NCI-H748 treated with DMSO at 0.1 percent for 48 hours (cell line): ENCODE measurements around the gene PRKCE.
"Not testable (repeated sequence)": the region's sequence is repeated elsewhere in the genome, so short reads cannot be mapped to it uniquely, and the experiment has no call there.

Experiments used
- DNase-seq: peaks from one replicate; lab custom pipeline; 2025; lab: John Stamatoyannopoulos, UW

PRKCE gene

GRCh38 chr2:45669032-45669486, 17.6 kb downstream of the PRKCE start:
- no peak for DNase-seq

GRCh38 chr2:45670646-45671045, 19.2 kb downstream of the PRKCE start:
- DNase-seq: no peak

GRCh38 chr2:45672138-45672537, 20.7 kb downstream of the PRKCE start:
- DNase-seq: no peak

- no peak for DNase-seq
These were observed 22.8 kb downstream of the PRKCE start for GRCh38 chr2:45674035-45674816.

DNA sequence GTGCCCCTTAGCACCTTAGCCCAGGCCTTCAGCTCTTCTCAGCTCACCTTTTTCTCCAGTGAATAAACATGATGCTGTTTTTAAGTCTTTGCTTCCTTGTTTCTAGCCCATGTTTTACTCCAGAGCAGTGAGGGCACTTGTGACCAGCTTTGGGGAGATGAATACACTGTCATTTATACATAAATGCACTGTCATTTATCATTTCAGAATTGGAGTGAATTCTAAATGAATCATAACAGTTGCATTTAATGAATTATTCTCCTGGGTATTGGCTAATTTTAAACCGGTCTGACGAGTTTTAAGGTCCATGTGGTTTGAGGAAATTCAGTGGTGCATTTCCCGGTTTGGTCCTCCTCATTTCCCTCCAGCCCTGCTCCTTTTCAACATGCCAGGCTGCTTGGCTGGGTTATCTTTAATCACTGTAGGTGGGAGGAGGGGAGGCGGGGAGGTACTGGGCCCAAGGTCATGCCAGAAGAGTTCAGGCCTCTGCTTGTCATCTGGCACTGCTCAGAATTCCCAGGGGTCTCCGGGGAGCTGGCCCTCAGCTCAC, 23.9 kb downstream of the PRKCE start:
- peak; percentile 48 for DNase-seq

DNA sequence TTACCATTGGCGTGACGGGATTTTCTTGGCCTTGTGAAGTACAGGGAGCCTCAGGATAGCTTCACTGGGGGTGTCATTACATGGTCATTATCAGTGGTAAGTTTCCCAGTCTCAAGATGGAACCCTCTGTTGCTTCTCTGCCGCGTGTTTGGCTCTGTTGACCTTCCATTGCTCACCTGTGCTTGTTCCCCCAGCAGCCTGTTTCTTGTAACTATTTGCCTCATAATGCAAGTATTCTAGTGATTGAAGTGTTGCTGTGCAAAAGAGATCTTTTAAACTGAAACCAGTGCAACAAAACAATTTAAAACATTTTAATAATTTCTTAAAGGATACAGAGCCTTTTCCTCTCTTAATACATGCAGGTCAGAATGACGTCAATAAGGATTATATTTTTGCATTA, 24.6 kb downstream of the PRKCE start:
- no peak for DNase-seq

DNA sequence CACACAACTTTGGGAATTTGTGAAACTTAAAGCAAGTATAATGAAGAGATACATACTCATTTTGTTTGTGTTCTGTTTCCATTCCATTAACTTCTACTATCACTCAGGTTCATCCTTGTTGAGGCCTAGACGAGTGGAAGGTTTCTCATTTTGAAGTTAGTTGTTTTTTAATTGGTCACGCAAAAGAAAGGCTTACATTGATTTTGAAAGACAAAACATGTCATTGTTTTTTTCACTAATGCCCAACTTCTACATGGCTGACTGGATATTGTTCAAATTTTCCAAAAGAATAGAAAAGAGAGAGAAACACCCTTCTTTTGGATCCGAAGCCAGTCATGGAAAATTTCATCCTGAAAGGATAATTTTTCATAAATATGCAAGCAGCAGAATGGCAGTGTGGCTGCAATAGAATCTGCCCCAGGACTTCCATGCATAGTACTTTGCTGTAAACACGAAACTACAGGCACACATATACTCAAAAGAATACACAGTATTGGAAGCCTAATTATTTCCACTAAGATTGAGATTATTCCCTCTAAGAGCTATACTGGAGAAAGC, 27.4 kb downstream of the PRKCE start:
- no peak for DNase-seq

DNA sequence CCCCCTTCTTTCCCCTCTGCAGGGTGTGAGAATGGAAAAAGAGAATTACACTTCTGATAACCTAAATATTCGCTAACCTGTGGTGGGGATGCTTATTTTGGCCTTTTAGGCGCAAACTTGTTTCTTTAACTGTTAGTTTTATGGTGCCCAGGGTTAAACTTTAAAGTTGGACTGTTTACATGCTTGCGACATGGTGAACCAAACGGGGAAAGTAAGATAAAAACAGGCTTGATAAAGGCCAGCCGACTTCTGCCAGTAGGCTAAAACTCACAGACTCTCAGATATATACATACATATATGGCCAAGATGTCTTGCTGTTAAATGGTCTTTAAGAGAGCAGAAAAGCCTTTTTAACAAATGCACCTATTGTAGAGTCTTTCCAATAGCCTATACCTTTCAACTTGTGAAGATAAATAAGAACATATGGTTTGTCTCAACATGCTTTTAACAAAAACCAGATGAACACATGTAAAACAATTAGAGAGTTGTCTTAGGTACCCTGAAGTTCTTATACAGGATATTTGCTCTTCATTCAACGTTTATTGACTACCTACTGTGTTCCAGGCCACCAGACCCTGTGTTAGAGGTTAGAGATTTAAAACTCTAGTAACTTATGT, 29.0 kb downstream of the PRKCE start:
- no peak for DNase-seq

GRCh38 chr2:45681675-45682074, 30.2 kb downstream of the PRKCE start:
- no peak for DNase-seq

- no peak for DNase-seq
These were observed 31.8 kb downstream of the PRKCE start for GRCh38 chr2:45683292-45683691.

GRCh38 chr2:45684756-45685155, 33.3 kb downstream of the PRKCE start:
- no peak for DNase-seq

GRCh38 chr2:45685260-45685659, 33.8 kb downstream of the PRKCE start:
- no peak for DNase-seq

DNA sequence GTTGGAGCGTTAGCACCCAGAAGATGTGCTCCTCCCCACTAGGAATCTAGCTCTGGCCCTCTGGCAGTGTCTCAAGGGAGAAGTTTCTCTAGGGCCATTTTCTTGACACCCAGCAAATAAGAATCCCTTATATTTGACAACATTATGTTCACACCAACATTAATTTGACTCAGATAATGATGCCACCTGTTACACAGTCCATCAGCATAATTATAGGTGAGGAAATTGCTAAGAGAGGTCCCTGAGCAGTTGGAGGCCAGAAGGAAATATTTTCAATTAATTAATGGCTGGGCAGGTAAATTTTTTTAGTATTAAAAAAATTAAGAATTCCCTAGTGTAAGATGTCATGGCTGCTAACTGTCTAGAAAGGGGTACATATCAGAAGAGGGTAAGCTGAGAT, 36.5 kb downstream of the PRKCE start:
- DNase-seq: no peak

DNA sequence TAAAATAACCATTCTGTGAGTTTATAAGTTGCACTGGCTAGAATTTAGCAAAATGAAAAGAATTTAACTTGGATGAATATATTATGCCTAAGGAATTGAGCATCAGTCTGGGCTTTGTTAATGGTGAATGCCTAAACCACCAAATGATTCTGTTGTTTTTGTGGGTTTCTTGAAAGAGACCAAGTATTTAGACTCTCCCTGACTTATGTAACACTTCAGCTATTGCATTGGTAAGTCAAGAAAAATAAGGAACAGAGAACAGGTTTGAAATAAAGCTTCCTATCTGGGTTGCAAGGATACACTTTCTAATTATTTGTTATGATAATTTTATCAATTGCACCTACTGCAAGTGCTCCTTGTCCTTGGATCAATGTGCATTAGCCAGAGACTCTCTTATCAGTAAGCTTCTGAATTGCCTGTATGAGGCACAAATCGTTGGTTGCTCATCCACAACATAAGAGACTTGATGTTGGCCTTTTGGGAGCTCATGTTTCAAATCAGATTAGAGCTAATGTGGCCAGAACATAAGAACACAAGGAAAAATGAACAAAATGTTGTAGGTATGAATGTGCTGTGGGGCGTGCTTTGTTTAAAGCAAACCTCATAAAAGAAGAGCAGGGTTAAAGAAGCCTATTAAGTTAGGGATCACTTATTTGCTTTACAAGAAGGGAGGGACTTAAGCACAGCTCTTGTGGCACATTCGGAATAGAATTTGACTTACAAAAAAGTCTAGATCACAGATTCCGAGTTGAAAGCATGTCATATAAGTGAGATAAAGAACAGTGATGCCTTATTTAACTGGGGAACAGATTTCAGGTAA, 37.2 kb downstream of the PRKCE start:
- no peak for DNase-seq

DNA sequence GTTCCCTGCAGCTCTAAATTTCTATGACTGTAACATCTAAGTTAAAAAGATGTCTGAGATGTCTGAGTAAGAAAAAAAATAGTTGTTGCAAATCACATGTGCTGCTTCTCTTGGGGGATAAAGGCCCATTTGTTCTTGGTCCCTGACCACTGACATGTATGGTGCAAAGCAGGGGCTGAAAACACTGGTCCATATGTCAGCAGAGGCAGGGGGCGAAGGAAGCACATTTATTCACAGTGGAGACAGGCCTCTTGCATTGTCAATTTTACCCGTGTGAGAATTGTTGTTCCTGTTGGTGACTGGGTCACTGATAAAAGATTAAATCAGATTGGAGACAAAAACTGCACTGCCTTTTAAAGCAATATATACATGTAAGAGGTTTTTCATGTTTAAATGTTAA, 38.8 kb downstream of the PRKCE start:
- DNase-seq: no peak

GRCh38 chr2:45691171-45691999, 39.9 kb downstream of the PRKCE start:
- no peak for DNase-seq

- DNase-seq: no peak
These were observed 41.1 kb downstream of the PRKCE start for GRCh38 chr2:45692566-45692965.

GRCh38 chr2:45695480-45696007, 44.1 kb downstream of the PRKCE start:
- not testable (repeated sequence) for DNase-seq

DNA sequence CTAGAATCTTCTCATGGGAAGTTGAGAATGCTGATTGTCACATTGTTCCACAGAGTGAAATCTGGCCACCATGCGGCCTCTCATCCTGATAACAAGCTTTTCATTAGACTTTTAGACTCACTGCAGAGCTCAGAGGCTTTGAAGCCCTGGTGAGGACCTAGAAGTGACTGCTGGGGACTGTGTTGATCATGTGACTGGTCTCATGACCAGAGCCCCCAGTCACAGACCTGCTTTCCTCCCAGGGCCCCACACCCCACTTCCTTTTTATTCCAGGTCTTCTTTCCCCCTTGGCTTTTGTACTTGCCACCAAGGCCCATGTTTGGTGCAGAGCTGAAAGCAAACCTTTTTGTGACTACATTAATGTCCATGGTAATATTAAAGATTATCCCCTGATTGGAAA, 45.2 kb downstream of the PRKCE start:
- no peak for DNase-seq

DNA sequence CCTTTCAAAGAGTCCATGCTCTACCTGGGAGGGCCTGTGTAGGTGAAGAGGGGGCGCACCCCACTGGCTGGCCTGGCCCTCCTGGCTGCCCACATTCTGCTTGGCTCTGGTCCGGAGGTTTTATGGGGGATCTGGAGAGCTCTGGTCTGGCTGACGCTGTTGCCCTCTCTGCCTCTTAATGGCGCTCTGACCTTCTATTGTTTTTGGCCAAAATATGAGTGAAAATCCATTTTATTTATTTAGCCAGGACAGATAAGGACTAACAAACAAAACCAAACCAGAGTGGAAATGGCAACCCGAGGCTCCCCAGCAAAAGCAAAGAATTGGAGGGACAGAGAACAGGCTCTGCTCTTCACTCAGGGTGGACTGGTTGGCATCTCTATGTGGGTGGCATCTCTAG, 45.7 kb downstream of the PRKCE start:
- no peak for DNase-seq

DNA sequence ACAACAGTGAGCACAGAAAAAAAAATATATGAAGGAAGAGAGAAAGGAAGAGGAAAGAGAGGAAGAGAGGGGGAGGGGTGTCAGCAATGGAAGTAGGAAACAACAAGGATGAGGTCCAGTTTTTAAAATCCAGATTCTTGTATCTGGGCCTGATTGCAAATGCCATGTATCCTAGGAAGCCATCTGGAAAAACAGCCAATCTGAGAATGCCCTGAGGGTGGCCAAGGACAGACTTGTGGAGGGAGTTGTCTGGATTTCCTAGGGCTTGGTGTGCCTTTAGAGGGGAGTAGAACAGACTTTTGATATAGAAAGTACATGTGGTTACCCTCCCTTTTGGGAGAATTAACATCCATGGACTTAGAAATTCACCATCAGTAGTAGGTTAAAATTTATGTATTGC, 47.1 kb downstream of the PRKCE start:
- no peak for DNase-seq
